Left cardiac atrium (tissue), 4 donors: ENCODE data around the gene TBC1D14. TPM values are rescaled to one million over a fixed set of nuclear protein-coding genes. Genes with fewer than 3 reads are reported as not detected.
"Not testable (repeated sequence)": the region's sequence is repeated elsewhere in the genome, so short reads cannot be mapped to it uniquely, and the experiment has no call there.

Source experiments
- ATAC-seq, 2 donors: fragments of 200-7000 bp; cut with Tn5 transposase; one replicate each; pipeline ENCODE4 v1.9.1; 2020; ENCODE audit warnings: mild to moderate bottlenecking in 2 of 2, moderate library complexity in 2 of 2
- DNase-seq: peaks from one replicate; pipeline ENCODE4 v3.0.0-alpha.2; 2020
- intact Hi-C, 2 donors: fragments of 100-400 bp; cut with DNase I; formaldehyde crosslinking; loops; one replicate each; pipeline versions ENCODE4 v1.14.1 to v1.15.1; 2022 to 2023
- total RNA-seq, 2 donors: library from RNA; stranded (reverse); fragmentation: NEBNext Ultra II Directional; extraction: Animal tissue kit (Norgen Biotek cat#: 25700); gene quantifications; one replicate each; pipeline ENCODE4 v1.2.1, GENCODE V29; 2021
- donor health status: DM: no; HTN: yes; CAD: no.
- donor health status: DM: no; HTN: yes; CAD: no; lungs with severe emphysema.
- donor health status: DM: yes; HTN: yes; CAD: no.
- donor health status: Dilated cardiomyopathy.

The TBC1D14 gene
- total RNA-seq, 2 donors from 2014 or later, result 34.7 to 35.9 TPM

DNA sequence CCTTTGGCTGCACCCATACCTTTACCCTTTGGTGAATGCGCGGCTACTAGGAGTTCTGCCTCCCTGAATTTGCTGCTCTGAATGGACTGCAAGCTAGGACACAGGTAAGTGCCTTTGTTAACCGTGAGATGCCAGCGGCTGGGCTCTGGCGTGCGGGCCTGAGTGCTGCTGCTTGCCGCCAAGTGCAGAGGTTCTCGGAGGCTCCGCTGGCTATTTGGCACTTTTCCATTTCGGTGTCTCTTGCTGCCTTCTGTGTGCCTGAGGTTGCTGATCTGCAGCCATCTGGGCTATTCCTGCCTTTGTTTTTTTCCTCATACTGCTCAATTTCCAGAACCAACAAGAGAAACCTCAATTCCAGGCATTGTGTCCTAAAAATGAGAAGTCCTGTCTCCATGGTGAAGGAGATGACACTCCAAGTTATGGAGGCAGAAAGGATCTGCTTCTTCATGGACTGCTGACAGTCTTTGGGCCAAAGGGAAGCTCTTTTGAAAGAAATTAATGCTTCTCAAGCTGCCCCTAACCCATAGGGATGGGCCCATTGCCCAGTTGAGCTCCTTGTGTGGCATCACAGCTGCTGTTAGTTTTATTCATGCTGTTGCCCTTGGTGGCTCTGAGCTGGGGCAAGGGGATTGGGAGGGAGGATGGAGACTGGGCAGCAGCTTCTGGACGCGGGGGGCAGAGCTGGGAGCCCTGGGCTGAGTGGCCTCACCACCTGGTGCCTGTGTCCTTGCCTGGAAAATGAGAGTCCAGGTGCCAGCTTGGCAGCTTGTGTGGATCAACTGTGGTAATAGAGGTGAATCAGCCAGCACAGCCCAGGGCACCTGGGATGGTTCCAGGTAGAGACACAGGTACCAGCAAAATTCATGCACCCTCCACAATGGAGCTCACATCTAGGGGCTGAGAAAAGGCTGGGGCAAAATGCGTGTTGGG, 3.8 kb upstream of the TBC1D14 start:
- DNase-seq (no peak), ATAC-seq (no peak)
- intact Hi-C loops, result loop anchor here in 1 of 2 donors (5.0 kb wide), 1 partner anchor 167 kb away; no protein-coding TSS in a partner anchor

GRCh38 chr4:6906486-6906885, 3.1 kb upstream of the TBC1D14 start:
- intact Hi-C loops, result loop anchor here in 1 of 2 donors (5.0 kb wide), 1 partner anchor 166 kb away; no protein-coding TSS in a partner anchor
- DNase-seq, ATAC-seq: not testable (repeated sequence)

- intact Hi-C loops, result loop anchor here in 1 of 2 donors (2.0 to 5.0 kb wide), 2 partner anchors 79 to 165 kb away; no protein-coding TSS in a partner anchor
- no peak for ATAC-seq
Measured at GRCh38 chr4:6907658-6908191, 1.9 kb upstream of the TBC1D14 start.

DNA sequence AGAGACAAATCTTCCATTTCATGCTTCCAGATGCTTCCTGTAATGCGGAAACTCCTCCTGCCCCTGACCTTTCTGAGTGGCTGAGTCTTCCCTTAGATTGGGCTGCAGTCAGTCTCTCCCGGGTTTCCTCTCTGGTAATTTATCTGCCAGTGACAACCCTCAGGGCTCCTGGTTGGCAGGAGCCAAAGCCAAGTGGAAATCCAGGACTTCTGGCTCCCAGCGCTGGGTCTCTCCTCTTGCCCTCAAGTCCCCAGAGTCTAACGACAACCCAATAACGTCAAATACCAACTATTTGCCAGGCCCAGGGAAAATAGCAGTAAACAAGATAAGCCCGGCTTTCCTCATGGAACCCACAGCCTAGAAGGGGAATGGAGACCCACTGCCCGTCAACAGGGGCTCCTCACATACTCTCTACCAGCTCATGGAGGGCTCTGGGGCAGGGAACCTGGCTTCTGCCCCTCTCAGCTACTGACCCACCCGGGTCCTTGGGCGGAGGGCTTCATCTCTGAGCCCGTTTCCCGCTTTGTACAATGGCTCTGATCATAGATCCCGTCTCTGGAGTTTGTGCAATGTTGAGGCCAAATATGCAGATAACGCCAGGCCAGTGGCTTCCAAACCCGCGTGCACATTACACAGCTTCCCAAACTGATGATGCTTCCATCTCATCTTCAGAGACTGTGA, 1.1 kb upstream of the TBC1D14 start:
- ATAC-seq, result no peak
- intact Hi-C loops, result loop anchor here in 1 of 2 donors (2.0 to 5.0 kb wide), 2 partner anchors 78 to 164 kb away; no protein-coding TSS in a partner anchor
- DNase-seq, result no peak

More at GRCh38 chr4:6907658-6908191, 1.9 kb upstream of the TBC1D14 start:
- peak; percentile 45 for DNase-seq

- DNase-seq, result peak; percentile 52
- intact Hi-C loops, result loop anchor here in 1 of 2 donors (2.0 to 5.0 kb wide), 2 partner anchors 77 to 162 kb away; no protein-coding TSS in a partner anchor
Measured at GRCh38 chr4:6909970-6910339, 329 bp downstream of the TBC1D14 start.

DNA sequence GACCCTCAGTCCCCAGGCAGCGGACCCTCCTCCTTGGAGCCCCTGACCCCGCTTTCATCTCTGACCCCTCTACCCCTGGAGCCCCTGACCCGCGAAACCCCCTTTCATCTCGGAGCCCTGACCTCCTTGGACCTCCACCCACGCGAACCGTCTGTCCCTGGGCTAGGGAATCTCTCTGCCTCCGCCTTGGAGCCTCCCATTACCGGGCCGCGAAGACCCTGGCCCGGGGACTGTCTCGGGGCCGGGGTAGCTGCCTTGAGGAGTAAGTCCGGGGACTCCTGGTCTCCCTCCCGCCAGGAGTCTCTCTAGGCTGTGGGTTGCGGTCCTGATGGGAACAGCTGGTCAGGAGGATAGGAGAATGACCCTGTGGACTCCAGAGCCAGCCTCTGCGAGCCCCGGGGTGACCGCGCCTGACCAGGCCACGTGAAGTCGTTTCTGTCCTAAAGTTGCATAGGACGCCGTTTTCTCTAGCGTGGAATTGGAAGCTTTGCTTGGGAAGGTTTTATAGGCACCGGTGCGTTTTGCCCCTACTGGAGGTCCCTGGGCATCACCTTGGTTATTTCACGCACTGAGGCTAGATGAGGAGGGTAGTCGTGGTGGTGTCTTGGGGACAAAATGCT, 824 bp downstream of the TBC1D14 start:
- DNase-seq, result no peak
- intact Hi-C loops, result no loop called here
- no peak for ATAC-seq

More at GRCh38 chr4:6909970-6910339, 329 bp downstream of the TBC1D14 start:
- peak; percentile 0 to 27 for ATAC-seq

DNA sequence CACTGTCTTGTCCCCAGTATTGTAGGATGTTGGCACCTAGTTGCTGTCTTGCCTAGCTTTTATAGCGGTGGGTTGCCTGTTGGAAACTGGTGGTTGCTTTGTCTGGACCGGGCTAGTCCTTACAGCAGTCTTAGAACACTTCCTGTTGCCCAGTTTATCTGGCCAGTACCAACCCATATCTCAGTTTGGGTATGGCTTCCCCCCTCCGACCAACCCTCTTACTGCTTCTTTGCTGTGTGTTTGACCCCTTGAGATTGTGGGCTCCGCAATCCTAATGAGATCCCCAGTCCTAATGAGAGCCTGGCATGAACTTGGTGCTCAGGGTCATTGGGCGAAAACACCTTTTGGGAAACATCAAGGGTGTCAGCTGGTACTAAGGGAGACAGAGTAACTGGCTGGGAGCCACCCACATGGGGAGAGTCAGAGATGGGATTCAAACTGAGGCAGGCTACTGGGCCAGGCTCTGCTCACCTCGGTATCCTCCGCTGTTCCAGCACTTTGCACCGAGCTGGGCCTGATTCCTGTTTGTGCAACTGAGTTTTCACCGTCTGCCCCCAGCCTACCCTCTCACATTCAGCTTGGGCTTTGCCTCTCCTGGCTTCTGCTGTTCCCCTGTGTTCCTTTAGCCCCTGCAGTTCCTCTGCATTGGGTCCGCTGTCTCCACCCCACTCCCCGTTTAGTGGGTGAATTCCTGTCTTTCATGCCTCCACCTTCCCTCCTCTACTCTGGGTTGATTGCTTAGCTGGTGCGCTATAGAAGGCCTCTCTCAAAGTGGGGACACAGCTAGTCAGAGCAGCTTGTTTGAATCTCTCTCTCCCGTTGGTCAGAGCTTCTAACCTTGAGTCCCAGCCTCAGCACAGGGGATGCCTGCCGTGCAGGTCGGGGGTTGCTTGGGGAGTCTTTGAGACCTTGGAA, 1.6 kb downstream of the TBC1D14 start:
- ATAC-seq, result no peak
- intact Hi-C loops, result no loop called here
- no peak for DNase-seq

GRCh38 chr4:6911917-6912316, 2.3 kb downstream of the TBC1D14 start:
- intact Hi-C loops, result not testable (repeated sequence)

GRCh38 chr4:6912441-6912840, 2.8 kb downstream of the TBC1D14 start:
- intact Hi-C loops, result no loop called here
- DNase-seq (no peak), ATAC-seq (no peak)

More at GRCh38 chr4:6911917-6912316, 2.3 kb downstream of the TBC1D14 start:
- not testable (repeated sequence) for ATAC-seq, DNase-seq

GRCh38 chr4:6913350-6913905, 3.8 kb downstream of the TBC1D14 start:
- DNase-seq (no peak), ATAC-seq (no peak)
- intact Hi-C loops, result no loop called here

GRCh38 chr4:6914448-6914847, 4.8 kb downstream of the TBC1D14 start:
- intact Hi-C loops, result no loop called here

GRCh38 chr4:6915041-6916005, 5.7 kb downstream of the TBC1D14 start:
- no peak for DNase-seq
- ATAC-seq, result no peak
- intact Hi-C loops, result no loop called here

More at GRCh38 chr4:6914448-6914847, 4.8 kb downstream of the TBC1D14 start:
- no peak for ATAC-seq
- DNase-seq, result no peak

GRCh38 chr4:6916069-6916586, 6.5 kb downstream of the TBC1D14 start:
- intact Hi-C loops, result no loop called here
- no peak for ATAC-seq
- no peak for DNase-seq

- ATAC-seq (peak; percentile 31 to 59), DNase-seq (no peak)
- intact Hi-C loops, result no loop called here
Measured at GRCh38 chr4:6916587-6917460, 7.2 kb downstream of the TBC1D14 start.
